DOHH2 (cell line): Measurements from ENCODE around the gene KRT37.
"Not testable (repeated sequence)": the region's sequence is repeated elsewhere in the genome, so short reads cannot be mapped to it uniquely, and the experiment has no call there.

Experiments
- H3F3A ChIP-seq: fragments of 200-600 bp; sonication (generic), shearing (Covaris generic); 2 replicates; pipeline ENCODE4 v1.6.0; 2016; ENCODE audit warnings: antibody characterized with exemption, mild to moderate bottlenecking; ENCODE audit not compliant: control insufficient read depth, insufficient read depth
- H3K27ac ChIP-seq: fragments of 200-600 bp; sonication (generic); 2 replicates; pipeline ENCODE4 v1.5.1; 2014; ENCODE audit warnings: low read depth, mild to moderate bottlenecking, low read length, moderate library complexity
- H3K27me3 ChIP-seq: fragments of 200-600 bp; sonication (generic); 2 replicates; pipeline ENCODE4 v1.6.1; 2014; ENCODE audit warnings: mild to moderate bottlenecking, low read length, mixed read lengths; ENCODE audit not compliant: control insufficient read depth
- H3K36me3 ChIP-seq: fragments of 200-600 bp; sonication (generic); 2 replicates; pipeline ENCODE4 v1.6.1; 2014; ENCODE audit warnings: mild to moderate bottlenecking, low read length, moderate library complexity, mixed read lengths; ENCODE audit not compliant: control insufficient read depth
- H3K4me1 ChIP-seq: fragments of 200-600 bp; sonication (generic); 2 replicates; pipeline ENCODE4 v1.6.1; 2014; ENCODE audit warnings: mild to moderate bottlenecking, low read length, mixed read lengths; ENCODE audit not compliant: control insufficient read depth
- H3K4me2 ChIP-seq: fragments of 200-600 bp; sonication (generic); 2 replicates; pipeline ENCODE4 v1.6.0; 2014; ENCODE audit warnings: mild to moderate bottlenecking, low read length, moderate library complexity
- H3K4me3 ChIP-seq: fragments of 200-600 bp; sonication (generic); 2 replicates; pipeline ENCODE4 v1.5.1; 2014; ENCODE audit warnings: mild to moderate bottlenecking, low read length, mixed read lengths
- H3K79me2 ChIP-seq: fragments of 200-600 bp; sonication (generic); 2 replicates; pipeline ENCODE4 v1.6.1; 2014; ENCODE audit warnings: mild to moderate bottlenecking, low read length, mixed read lengths; ENCODE audit not compliant: control insufficient read depth
- H3K9me2 ChIP-seq: fragments of 200-600 bp; sonication (generic); replicated peaks from 2 replicates; pipeline ENCODE4 v1.6.1; 2014; ENCODE audit warnings: mild to moderate bottlenecking, low read length, mixed read lengths; ENCODE audit not compliant: control insufficient read depth
- H3K9me3 ChIP-seq: fragments of 200-600 bp; sonication (generic); 2 replicates; pipeline ENCODE4 v1.6.1; 2014; ENCODE audit warnings: antibody characterized with exemption, low read length, mixed read lengths; ENCODE audit not compliant: control insufficient read depth, insufficient read depth
- H4K20me1 ChIP-seq: fragments of 200-600 bp; sonication (generic); 2 replicates; pipeline ENCODE4 v1.6.0; 2014; ENCODE audit warnings: low read depth, mild to moderate bottlenecking, antibody characterized with exemption, low read length, moderate library complexity; ENCODE audit not compliant: control insufficient read depth, insufficient read depth
- CTCF ChIP-seq: fragments of 200-600 bp; sonication (generic); IDR thresholded peaks from one replicate; pipeline ENCODE4 v1.5.1; 2014; ENCODE audit warnings: antibody characterized with exemption, mild to moderate bottlenecking, low read depth, low read length; ENCODE audit not compliant: poor library complexity, severe bottlenecking
- EZH2phosphoT487 ChIP-seq: fragments of 200-600 bp; sonication (generic); IDR thresholded peaks from 2 replicates; pipeline ENCODE4 v1.6.1; 2017; ENCODE audit warnings: borderline replicate concordance, mild to moderate bottlenecking, antibody characterized with exemption, low read length, moderate library complexity, mixed read lengths

KRT37 gene

GRCh38 chr17:41386227-41386626 lies 38.2 kb downstream of the KRT37 start:
- Histone ChIP-seq H3K9me2 (no peaks in the 10 kb centered on the region), H3K9me3 (no peaks in the 10 kb centered on the region), H3K4me3 (no peak overlapping the region), H3K27me3 (0 out of 2 replicates have a peak, but pooled peaks cover 2% of the 10 kb centered on the region), H3K36me3 (no peaks in the 10 kb centered on the region), H3K27ac (no peak overlapping the region), H3K4me2 (no peak overlapping the region), H4K20me1 (no peaks in the 10 kb centered on the region), H3F3A (no peaks in the 10 kb centered on the region), H3K79me2 (no peaks in the 10 kb centered on the region), H3K4me1 (no peaks in the 10 kb centered on the region)
- TF ChIP-seq EZH2phosphoT487, result no peak
- no peak for TF ChIP-seq CTCF

DNA sequence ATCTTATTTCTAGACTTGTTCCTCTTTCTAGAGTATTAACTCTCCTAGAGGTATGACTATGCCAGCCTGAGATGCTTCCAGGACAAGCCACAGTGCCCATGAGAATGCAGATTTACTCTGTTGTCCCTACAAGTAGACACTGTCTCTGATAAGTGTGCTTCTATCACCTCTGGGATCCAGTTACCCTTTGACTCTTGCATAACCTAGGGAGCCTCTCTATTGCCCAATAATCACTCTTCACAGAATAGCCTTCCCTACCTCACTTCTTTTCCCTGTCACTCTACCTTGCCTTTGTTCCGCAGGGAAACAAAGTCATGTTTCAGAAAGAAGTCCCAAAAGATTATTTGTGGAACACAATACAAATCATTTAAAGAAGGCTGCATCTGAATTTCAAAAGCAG lies 40.7 kb downstream of the KRT37 start:
- no peaks in the 10 kb centered on the region for H3K9me3 ChIP-seq
- TF ChIP-seq CTCF, result no peak
- no peak for TF ChIP-seq EZH2phosphoT487

DNA sequence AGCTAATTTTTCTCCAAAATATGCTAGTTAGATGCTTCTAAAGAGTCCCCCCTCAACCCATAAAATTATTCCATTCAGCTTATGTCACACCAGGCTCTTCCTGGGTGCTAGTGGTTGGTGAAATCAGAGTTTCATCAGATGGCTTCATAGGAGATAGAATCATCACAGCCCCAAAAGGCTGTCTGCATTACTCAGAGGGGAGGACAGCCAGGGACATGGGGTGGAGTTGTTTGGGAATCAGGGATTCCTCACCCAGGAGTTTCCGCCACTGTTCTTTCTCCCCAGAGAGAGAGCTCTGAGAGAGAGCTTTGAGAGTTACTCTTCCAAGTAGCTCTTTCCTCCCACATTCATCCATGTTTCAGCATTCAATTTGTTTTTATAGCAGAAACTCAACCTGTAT lies 42.0 kb downstream of the KRT37 start:
- Histone ChIP-seq H3K4me3 (no peak overlapping the region), H3K4me2 (no peak overlapping the region), H3K9me3 (no peaks in the 10 kb centered on the region), H3K9me2 (no peaks in the 10 kb centered on the region), H3K27ac (no peak overlapping the region), H3K4me1 (no peaks in the 10 kb centered on the region), H3K79me2 (no peaks in the 10 kb centered on the region), H4K20me1 (no peaks in the 10 kb centered on the region), H3K27me3 (0 out of 2 replicates have a peak, but pooled peaks cover 2% of the 10 kb centered on the region), H3F3A (no peaks in the 10 kb centered on the region), H3K36me3 (no peaks in the 10 kb centered on the region)
- TF ChIP-seq EZH2phosphoT487 (no peak), CTCF (no peak)

More for the DNA sequence above, 40.7 kb downstream of the KRT37 start:
- H3F3A ChIP-seq, result no peaks in the 10 kb centered on the region
- H4K20me1 ChIP-seq, result no peaks in the 10 kb centered on the region
- no peak overlapping the region for H3K4me2 ChIP-seq
- no peak overlapping the region for H3K27ac ChIP-seq
- no peak overlapping the region for H3K4me3 ChIP-seq
- H3K9me2 ChIP-seq, result no peaks in the 10 kb centered on the region
- no peaks in the 10 kb centered on the region for H3K4me1 ChIP-seq
- no peaks in the 10 kb centered on the region for H3K36me3 ChIP-seq
- H3K27me3 ChIP-seq, result 0 out of 2 replicates have a peak, but pooled peaks cover 2% of the 10 kb centered on the region
- no peaks in the 10 kb centered on the region for H3K79me2 ChIP-seq

DNA sequence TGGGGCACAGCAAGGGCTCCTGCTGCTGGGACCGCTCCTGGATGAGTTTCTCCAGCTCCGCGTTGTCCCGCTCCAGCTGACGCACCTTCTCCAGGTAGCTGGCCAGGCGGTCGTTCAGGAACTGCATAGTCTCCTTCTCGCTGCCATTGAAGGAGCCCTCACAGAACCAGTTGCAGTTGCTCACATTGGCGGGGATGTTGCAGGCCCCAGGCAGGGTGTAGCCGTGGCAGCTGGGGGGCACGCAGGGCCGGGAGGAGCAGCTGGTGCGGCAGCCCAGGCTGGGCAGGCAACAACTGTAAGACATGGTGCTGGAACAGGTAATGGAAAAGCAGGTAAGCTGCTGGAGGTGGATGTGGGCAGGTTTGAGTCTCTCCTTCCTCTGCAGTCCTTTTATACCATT lies 42.4 kb downstream of the KRT37 start, which contains the start of gene KRT34:
Gene KRT34, minus strand, starts transcription at position 364 of the 400 bp plus-strand sequence. Its CDS starts 60 bp downstream, at position 304.
- H3K4me1 ChIP-seq, H3K27me3 ChIP-seq, H4K20me1 ChIP-seq, H3K9me3 ChIP-seq, H3K9me2 ChIP-seq, H3K27ac ChIP-seq, H3K4me3 ChIP-seq, H3K79me2 ChIP-seq, H3K36me3 ChIP-seq, H3K4me2 ChIP-seq, H3F3A ChIP-seq: not testable (repeated sequence)

- H3K4me2 ChIP-seq, result not testable (repeated sequence)
Measured at GRCh38 chr17:41380091-41380490, 44.3 kb downstream of the KRT37 start.

More at GRCh38 chr17:41380091-41380490, 44.3 kb downstream of the KRT37 start:
- H3K4me1 ChIP-seq, H3K4me3 ChIP-seq, H3K9me2 ChIP-seq, H3K36me3 ChIP-seq, H3K79me2 ChIP-seq, H3F3A ChIP-seq, H3K27ac ChIP-seq, H3K9me3 ChIP-seq, H3K27me3 ChIP-seq, H4K20me1 ChIP-seq: not testable (repeated sequence)
